K562 (cell line): Measurements from ENCODE around the gene EMID1.

Experiments
- ILF3 ChIP-seq: fragments of 450-650 bp; IDR thresholded peaks from 2 replicates; pipeline ENCODE4 v1.6.1; 2018; ENCODE audit warnings: antibody characterized with exemption, mild to moderate bottlenecking, moderate library complexity, borderline replicate concordance
- NR3C1 ChIP-seq: sonication (generic); formaldehyde crosslinking; IDR thresholded peaks from 2 replicates; pipeline ENCODE4 v1.8.1; 2022; ENCODE audit warnings: missing genetic modification reagents
- POLR2A ChIP-seq: fragments of 450-650 bp; conservative IDR thresholded peaks from 2 replicates; pipeline ENCODE4 v1.6.1; 2016
- SP1 ChIP-seq: sonication (generic); formaldehyde crosslinking; IDR thresholded peaks from 2 replicates; pipeline ENCODE4 v1.8.1; 2022; ENCODE audit warnings: mild to moderate bottlenecking, missing genetic modification reagents
- YBX1 ChIP-seq: fragments of 450-650 bp; IDR thresholded peaks from 2 replicates; pipeline ENCODE4 v1.7.1; 2016; ENCODE audit warnings: mild to moderate bottlenecking
- YY1 ChIP-seq, 3 experiments: IDR thresholded peaks; 2 replicates each; pipeline ENCODE4 v1.6.1; 2011; ENCODE audit warnings: low read length in 2 of 3, mild to moderate bottlenecking in 2 of 3, moderate library complexity in 2 of 3, borderline replicate concordance in 1 of 3, control low read depth in 1 of 3, low read depth in 1 of 3; ENCODE audit not compliant: insufficient read depth in 3 of 3, insufficient replicate concordance in 2 of 3, control insufficient read depth in 1 of 3, insufficient read length in 1 of 3; ENCODE audit errors: extremely low read depth in 1 of 3
- ZNF23 ChIP-seq: fragments of 250-450 bp; sonication (Bioruptor Pico); IDR thresholded peaks from 2 replicates; pipeline ENCODE4 v1.4.0; 2020; ENCODE audit warnings: mild to moderate bottlenecking
- ZNF311 ChIP-seq: fragments of 250-450 bp; sonication (Bioruptor Pico); IDR thresholded peaks from 2 replicates; pipeline ENCODE4 v1.4.0; 2020; ENCODE audit warnings: mild to moderate bottlenecking, moderate library complexity
- TF ChIP-seq, protein P1 (sequence below), 3 experiments: IDR thresholded peaks in 2 of 3; conservative IDR thresholded peaks in 1 of 3; 2 replicates each; pipeline ENCODE4 v1.5.1; 2011 to 2012; ENCODE audit warnings: low read length in 3 of 3, mild to moderate bottlenecking in 3 of 3, control low read depth in 2 of 3, improper control_type of control experiment in 1 of 3, inconsistent platforms in 1 of 3, low read depth in 1 of 3, mixed read lengths in 1 of 3, moderate library complexity in 1 of 3; ENCODE audit not compliant: insufficient read depth in 2 of 3
- TF ChIP-seq, protein P2 (sequence below): fragments of 200-400 bp; formaldehyde crosslinking; IDR thresholded peaks from 2 replicates; pipeline ENCODE4 v1.6.1; 2017; ENCODE audit warnings: mild to moderate bottlenecking, low read depth, low read length, moderate library complexity
- TF ChIP-seq, protein P3 (sequence below): fragments of 250-450 bp; sonication (Bioruptor Pico); IDR thresholded peaks from 2 replicates; pipeline ENCODE4 v1.8.0; 2022; ENCODE audit warnings: moderate library complexity, mild to moderate bottlenecking, inconsistent platforms
- TF ChIP-seq, protein P4 (sequence below), 2 experiments: fragments of 150-350 bp in 1 of 2; IDR thresholded peaks; 2 replicates each; pipeline ENCODE4 v1.6.1; 2012 to 2016; ENCODE audit warnings: low read depth in 2 of 2, low read length in 2 of 2, mild to moderate bottlenecking in 1 of 2, moderate library complexity in 1 of 2
- TF ChIP-seq, protein P5 (sequence below): fragments of 250-450 bp; sonication (Bioruptor Pico); IDR thresholded peaks from 2 replicates; pipeline ENCODE4 v1.8.0; 2022; ENCODE audit warnings: inconsistent platforms, mild to moderate bottlenecking, moderate library complexity, borderline replicate concordance
- TF ChIP-seq, protein P6 (sequence below), 2 experiments: fragments of 450-650 bp in 1 of 2; IDR thresholded peaks; 2 replicates each; pipeline ENCODE4 v1.6.1; 2011 to 2017; ENCODE audit warnings: low read depth in 2 of 2, antibody characterized with exemption in 1 of 2, borderline replicate concordance in 1 of 2, low read length in 1 of 2, mild to moderate bottlenecking in 1 of 2, mixed read lengths in 1 of 2; ENCODE audit not compliant: control insufficient read depth in 1 of 2

DNA sequence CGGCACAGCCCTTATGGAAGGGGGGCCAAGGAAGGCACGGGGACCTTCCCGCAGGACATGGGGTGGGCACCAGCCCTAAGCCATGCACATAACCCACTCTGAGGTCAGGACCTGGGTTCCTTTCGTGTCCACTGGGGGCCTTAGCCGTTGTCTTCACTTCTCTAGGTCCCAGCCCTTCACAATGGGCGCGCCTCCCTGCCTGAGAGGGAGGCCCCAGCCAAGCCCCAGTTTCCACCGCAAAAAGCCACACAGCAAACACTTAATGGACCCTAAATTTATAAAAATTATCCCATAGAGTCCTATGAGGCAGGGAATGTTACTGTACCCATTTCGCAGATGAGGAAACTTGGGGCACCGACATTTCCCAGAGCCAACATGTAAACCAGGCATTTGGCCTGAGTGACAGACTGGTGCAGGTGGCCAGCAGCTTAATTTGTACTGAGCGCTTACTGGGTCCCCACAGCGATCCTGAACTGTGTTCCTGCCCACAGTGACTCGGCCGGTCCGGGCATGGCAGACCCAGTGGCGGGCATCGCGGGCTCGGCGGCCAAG, 102.0 kb downstream of the EMID1 start:
- TF ChIP-seq, protein P1, sequence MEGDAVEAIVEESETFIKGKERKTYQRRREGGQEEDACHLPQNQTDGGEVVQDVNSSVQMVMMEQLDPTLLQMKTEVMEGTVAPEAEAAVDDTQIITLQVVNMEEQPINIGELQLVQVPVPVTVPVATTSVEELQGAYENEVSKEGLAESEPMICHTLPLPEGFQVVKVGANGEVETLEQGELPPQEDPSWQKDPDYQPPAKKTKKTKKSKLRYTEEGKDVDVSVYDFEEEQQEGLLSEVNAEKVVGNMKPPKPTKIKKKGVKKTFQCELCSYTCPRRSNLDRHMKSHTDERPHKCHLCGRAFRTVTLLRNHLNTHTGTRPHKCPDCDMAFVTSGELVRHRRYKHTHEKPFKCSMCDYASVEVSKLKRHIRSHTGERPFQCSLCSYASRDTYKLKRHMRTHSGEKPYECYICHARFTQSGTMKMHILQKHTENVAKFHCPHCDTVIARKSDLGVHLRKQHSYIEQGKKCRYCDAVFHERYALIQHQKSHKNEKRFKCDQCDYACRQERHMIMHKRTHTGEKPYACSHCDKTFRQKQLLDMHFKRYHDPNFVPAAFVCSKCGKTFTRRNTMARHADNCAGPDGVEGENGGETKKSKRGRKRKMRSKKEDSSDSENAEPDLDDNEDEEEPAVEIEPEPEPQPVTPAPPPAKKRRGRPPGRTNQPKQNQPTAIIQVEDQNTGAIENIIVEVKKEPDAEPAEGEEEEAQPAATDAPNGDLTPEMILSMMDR (IDR thresholded peaks at IDR 0.05 in 2 of 3, conservative IDR thresholded peaks at IDR 0.05 in 1 of 3; ENCODE audit: insufficient read depth in 2 of 3, low read depth in 1 of 3, low read length in 3 of 3): no peak
- no peak for TF ChIP-seq YBX1
- TF ChIP-seq, protein P2, sequence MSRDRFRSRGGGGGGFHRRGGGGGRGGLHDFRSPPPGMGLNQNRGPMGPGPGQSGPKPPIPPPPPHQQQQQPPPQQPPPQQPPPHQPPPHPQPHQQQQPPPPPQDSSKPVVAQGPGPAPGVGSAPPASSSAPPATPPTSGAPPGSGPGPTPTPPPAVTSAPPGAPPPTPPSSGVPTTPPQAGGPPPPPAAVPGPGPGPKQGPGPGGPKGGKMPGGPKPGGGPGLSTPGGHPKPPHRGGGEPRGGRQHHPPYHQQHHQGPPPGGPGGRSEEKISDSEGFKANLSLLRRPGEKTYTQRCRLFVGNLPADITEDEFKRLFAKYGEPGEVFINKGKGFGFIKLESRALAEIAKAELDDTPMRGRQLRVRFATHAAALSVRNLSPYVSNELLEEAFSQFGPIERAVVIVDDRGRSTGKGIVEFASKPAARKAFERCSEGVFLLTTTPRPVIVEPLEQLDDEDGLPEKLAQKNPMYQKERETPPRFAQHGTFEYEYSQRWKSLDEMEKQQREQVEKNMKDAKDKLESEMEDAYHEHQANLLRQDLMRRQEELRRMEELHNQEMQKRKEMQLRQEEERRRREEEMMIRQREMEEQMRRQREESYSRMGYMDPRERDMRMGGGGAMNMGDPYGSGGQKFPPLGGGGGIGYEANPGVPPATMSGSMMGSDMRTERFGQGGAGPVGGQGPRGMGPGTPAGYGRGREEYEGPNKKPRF: no peak
- TF ChIP-seq, protein P3, sequence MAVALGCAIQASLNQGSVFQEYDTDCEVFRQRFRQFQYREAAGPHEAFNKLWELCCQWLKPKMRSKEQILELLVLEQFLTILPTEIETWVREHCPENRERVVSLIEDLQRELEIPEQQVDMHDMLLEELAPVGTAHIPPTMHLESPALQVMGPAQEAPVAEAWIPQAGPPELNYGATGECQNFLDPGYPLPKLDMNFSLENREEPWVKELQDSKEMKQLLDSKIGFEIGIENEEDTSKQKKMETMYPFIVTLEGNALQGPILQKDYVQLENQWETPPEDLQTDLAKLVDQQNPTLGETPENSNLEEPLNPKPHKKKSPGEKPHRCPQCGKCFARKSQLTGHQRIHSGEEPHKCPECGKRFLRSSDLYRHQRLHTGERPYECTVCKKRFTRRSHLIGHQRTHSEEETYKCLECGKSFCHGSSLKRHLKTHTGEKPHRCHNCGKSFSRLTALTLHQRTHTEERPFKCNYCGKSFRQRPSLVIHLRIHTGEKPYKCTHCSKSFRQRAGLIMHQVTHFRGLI: no peak
- no peak for TF ChIP-seq NR3C1
- TF ChIP-seq ZNF311 (CRISPR knock-in tag): no peak
- no peak for TF ChIP-seq SP1
- TF ChIP-seq, protein P4, sequence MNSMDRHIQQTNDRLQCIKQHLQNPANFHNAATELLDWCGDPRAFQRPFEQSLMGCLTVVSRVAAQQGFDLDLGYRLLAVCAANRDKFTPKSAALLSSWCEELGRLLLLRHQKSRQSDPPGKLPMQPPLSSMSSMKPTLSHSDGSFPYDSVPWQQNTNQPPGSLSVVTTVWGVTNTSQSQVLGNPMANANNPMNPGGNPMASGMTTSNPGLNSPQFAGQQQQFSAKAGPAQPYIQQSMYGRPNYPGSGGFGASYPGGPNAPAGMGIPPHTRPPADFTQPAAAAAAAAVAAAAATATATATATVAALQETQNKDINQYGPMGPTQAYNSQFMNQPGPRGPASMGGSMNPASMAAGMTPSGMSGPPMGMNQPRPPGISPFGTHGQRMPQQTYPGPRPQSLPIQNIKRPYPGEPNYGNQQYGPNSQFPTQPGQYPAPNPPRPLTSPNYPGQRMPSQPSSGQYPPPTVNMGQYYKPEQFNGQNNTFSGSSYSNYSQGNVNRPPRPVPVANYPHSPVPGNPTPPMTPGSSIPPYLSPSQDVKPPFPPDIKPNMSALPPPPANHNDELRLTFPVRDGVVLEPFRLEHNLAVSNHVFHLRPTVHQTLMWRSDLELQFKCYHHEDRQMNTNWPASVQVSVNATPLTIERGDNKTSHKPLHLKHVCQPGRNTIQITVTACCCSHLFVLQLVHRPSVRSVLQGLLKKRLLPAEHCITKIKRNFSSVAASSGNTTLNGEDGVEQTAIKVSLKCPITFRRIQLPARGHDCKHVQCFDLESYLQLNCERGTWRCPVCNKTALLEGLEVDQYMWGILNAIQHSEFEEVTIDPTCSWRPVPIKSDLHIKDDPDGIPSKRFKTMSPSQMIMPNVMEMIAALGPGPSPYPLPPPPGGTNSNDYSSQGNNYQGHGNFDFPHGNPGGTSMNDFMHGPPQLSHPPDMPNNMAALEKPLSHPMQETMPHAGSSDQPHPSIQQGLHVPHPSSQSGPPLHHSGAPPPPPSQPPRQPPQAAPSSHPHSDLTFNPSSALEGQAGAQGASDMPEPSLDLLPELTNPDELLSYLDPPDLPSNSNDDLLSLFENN (IDR thresholded peaks at IDR 0.05; ENCODE audit: low read depth in 2 of 2, low read length in 2 of 2): no peak
- TF ChIP-seq POLR2A: no peak
- TF ChIP-seq, protein P5, sequence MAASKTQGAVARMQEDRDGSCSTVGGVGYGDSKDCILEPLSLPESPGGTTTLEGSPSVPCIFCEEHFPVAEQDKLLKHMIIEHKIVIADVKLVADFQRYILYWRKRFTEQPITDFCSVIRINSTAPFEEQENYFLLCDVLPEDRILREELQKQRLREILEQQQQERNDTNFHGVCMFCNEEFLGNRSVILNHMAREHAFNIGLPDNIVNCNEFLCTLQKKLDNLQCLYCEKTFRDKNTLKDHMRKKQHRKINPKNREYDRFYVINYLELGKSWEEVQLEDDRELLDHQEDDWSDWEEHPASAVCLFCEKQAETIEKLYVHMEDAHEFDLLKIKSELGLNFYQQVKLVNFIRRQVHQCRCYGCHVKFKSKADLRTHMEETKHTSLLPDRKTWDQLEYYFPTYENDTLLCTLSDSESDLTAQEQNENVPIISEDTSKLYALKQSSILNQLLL (CRISPR knock-in tag): no peak
- TF ChIP-seq ZNF23 (CRISPR knock-in tag): no peak
- TF ChIP-seq ILF3: no peak
- TF ChIP-seq, protein P6, sequence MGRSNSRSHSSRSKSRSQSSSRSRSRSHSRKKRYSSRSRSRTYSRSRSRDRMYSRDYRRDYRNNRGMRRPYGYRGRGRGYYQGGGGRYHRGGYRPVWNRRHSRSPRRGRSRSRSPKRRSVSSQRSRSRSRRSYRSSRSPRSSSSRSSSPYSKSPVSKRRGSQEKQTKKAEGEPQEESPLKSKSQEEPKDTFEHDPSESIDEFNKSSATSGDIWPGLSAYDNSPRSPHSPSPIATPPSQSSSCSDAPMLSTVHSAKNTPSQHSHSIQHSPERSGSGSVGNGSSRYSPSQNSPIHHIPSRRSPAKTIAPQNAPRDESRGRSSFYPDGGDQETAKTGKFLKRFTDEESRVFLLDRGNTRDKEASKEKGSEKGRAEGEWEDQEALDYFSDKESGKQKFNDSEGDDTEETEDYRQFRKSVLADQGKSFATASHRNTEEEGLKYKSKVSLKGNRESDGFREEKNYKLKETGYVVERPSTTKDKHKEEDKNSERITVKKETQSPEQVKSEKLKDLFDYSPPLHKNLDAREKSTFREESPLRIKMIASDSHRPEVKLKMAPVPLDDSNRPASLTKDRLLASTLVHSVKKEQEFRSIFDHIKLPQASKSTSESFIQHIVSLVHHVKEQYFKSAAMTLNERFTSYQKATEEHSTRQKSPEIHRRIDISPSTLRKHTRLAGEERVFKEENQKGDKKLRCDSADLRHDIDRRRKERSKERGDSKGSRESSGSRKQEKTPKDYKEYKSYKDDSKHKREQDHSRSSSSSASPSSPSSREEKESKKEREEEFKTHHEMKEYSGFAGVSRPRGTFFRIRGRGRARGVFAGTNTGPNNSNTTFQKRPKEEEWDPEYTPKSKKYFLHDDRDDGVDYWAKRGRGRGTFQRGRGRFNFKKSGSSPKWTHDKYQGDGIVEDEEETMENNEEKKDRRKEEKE (IDR thresholded peaks at IDR 0.05; ENCODE audit: borderline replicate concordance in 1 of 2, control insufficient read depth in 1 of 2, low read depth in 2 of 2, low read length in 1 of 2): no peak
- no peak for TF ChIP-seq YY1 (IDR thresholded peaks at IDR 0.05; ENCODE audit: borderline replicate concordance in 1 of 3, control insufficient read depth in 1 of 3, extremely low read depth in 1 of 3, insufficient read depth in 3 of 3, insufficient read length in 1 of 3, insufficient replicate concordance in 2 of 3, low read depth in 1 of 3, low read length in 2 of 3)
